Measurements from ENCODE around the gene NCL. TPM values are rescaled to one million over a fixed set of nuclear protein-coding genes. Genes with fewer than 3 reads are reported as not detected.

NCL gene
- total RNA-seq, 2 donors from 2014 or later = 774 to 785 TPM

DNA sequence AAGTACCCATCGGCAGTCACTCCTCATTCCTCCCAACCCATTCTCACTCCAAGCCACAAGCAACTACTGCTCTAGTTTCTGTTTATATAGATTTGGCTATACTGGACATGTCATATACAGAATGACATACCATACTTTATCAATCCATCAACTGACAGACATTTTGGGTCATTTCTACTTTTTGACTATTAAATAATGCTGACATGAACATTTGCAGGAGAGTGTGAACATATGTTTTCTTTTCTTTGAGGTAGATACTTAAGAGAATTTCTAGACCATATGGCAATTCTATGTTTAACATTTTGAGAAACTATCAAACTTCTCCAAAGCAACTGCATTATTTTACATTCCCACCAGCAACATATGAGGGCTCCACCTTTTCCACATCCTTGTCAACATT lies 33.4 kb upstream of the NCL start:
- Mint-ChIP-seq H3K36me3 (ENCODE audit: low read depth) (no peaks in the 10 kb centered on the region), H3K27ac (no peak overlapping the region), H3K4me1 (no peaks in the 10 kb centered on the region), H3K9me3 (no peaks in the 10 kb centered on the region), H3K27me3 (ENCODE audit: insufficient read depth) (no peaks in the 10 kb centered on the region), H3K4me3 (no peak overlapping the region)
- H3K27me3 ChIP-seq (ENCODE audit: control insufficient read depth, insufficient read depth, low read length, poor library complexity, severe bottlenecking) = no peaks in the 10 kb centered on the region
- H3K4me3 ChIP-seq (ENCODE audit: low read length) = no peak overlapping the region
- no peak for DNase-seq
- H3K4me1 ChIP-seq (ENCODE audit: control insufficient read depth, insufficient read depth, low read length) = no peaks in the 10 kb centered on the region
- H3K9ac ChIP-seq (ENCODE audit: extremely low read depth, low read length, poor library complexity, severe bottlenecking) = no peak overlapping the region
- no peak overlapping the region for H3K27ac ChIP-seq (ENCODE audit: low read depth, low read length)
- TF ChIP-seq, protein P1, sequence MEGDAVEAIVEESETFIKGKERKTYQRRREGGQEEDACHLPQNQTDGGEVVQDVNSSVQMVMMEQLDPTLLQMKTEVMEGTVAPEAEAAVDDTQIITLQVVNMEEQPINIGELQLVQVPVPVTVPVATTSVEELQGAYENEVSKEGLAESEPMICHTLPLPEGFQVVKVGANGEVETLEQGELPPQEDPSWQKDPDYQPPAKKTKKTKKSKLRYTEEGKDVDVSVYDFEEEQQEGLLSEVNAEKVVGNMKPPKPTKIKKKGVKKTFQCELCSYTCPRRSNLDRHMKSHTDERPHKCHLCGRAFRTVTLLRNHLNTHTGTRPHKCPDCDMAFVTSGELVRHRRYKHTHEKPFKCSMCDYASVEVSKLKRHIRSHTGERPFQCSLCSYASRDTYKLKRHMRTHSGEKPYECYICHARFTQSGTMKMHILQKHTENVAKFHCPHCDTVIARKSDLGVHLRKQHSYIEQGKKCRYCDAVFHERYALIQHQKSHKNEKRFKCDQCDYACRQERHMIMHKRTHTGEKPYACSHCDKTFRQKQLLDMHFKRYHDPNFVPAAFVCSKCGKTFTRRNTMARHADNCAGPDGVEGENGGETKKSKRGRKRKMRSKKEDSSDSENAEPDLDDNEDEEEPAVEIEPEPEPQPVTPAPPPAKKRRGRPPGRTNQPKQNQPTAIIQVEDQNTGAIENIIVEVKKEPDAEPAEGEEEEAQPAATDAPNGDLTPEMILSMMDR (conservative IDR thresholded peaks at IDR 0.05) = no peak
- no peaks in the 10 kb centered on the region for H3K36me3 ChIP-seq (ENCODE audit: control insufficient read depth, insufficient read depth, low read length)
- no peaks in the 10 kb centered on the region for H3K9me3 ChIP-seq (ENCODE audit: control insufficient read depth, low read length)
- 90% methylated on average over 1 of the region's 1 CpG; no CpG with 5 or more reads in 1 of the 2 experiments for WGBS, 2 experiments (ENCODE audit: insufficient coverage in 1 of 2, insufficient read length in 1 of 2)

DNA sequence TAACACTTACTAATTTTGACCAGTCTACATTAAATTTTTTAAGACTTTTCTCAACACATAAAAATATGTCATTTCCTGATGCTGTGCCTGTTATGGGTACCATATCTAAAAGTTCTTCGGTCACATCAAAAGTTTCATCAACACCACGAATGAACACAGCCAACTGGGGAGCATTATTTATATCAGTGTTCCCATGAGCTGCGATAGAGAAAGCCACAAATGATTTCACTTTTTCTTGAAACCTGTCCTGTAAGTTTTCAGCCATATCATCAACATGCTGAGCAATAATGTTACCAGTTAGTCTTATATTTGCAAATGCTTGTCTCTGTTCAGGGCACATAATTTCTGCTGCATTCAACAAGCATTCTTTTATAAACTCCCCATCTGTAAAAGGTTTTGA lies 30.4 kb upstream of the NCL start:
- Histone ChIP-seq H3K36me3 (ENCODE audit: control insufficient read depth, insufficient read depth, low read length) (no peaks in the 10 kb centered on the region), H3K9me3 (ENCODE audit: control insufficient read depth, low read length) (no peaks in the 10 kb centered on the region), H3K27me3 (ENCODE audit: control insufficient read depth, insufficient read depth, low read length, poor library complexity, severe bottlenecking) (no peaks in the 10 kb centered on the region), H3K4me3 (ENCODE audit: low read length) (no peak overlapping the region), H3K9ac (ENCODE audit: extremely low read depth, low read length, poor library complexity, severe bottlenecking) (no peak overlapping the region), H3K4me1 (ENCODE audit: control insufficient read depth, insufficient read depth, low read length) (no peaks in the 10 kb centered on the region), H3K27ac (ENCODE audit: low read depth, low read length) (no peak overlapping the region)
- no peak overlapping the region for H3K4me3 Mint-ChIP-seq
- no peaks in the 10 kb centered on the region for H3K27me3 Mint-ChIP-seq (ENCODE audit: insufficient read depth)
- H3K4me1 Mint-ChIP-seq = no peaks in the 10 kb centered on the region
- peaks cover 6% of the 10 kb centered on the region for H3K9me3 Mint-ChIP-seq
- no peak overlapping the region for H3K27ac Mint-ChIP-seq
- H3K36me3 Mint-ChIP-seq (ENCODE audit: low read depth) = no peaks in the 10 kb centered on the region
- TF ChIP-seq, protein P1 (conservative IDR thresholded peaks at IDR 0.05) = no peak
- DNase-seq = no peak
- 94 to 96% methylated on average over 3 of the region's 3 CpGs for WGBS, 2 experiments (ENCODE audit: insufficient coverage in 1 of 2, insufficient read length in 1 of 2)

DNA sequence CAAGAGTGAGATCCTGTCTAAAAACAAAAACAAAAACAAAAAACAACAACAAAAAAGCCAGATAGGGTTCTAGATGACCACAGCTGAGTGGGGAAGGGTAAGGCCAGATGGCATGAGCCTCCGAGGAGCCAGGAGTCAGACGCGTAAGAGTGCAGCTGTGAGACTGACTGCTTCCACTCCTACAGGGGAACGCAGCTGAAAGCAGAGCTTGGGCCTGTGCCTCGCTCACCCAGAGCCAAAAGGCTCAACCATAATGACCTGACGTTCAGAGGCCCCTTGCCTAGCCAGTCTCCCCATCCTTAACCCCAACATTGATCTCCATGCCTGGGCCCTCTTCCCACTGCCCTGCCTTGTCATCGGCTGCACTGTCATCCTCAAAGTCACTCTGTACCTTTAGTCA lies 26.5 kb upstream of the NCL start:
- H3K4me3 Mint-ChIP-seq = no peak overlapping the region
- H3K9me3 Mint-ChIP-seq = peaks cover 26% of the 10 kb centered on the region
- H3K4me1 Mint-ChIP-seq = no peaks in the 10 kb centered on the region
- peaks cover 4% of the 10 kb centered on the region for H3K36me3 Mint-ChIP-seq (ENCODE audit: low read depth)
- Histone ChIP-seq H3K9ac (ENCODE audit: extremely low read depth, low read length, poor library complexity, severe bottlenecking) (no peak overlapping the region), H3K4me1 (ENCODE audit: control insufficient read depth, insufficient read depth, low read length) (no peaks in the 10 kb centered on the region), H3K27ac (ENCODE audit: low read depth, low read length) (no peak overlapping the region), H3K9me3 (ENCODE audit: control insufficient read depth, low read length) (no peaks in the 10 kb centered on the region), H3K27me3 (ENCODE audit: control insufficient read depth, insufficient read depth, low read length, poor library complexity, severe bottlenecking) (no peaks in the 10 kb centered on the region), H3K36me3 (ENCODE audit: control insufficient read depth, insufficient read depth, low read length) (no peaks in the 10 kb centered on the region), H3K4me3 (ENCODE audit: low read length) (no peak overlapping the region)
- DNase-seq = no peak
- peaks cover 5% of the 10 kb centered on the region for H3K27me3 Mint-ChIP-seq (ENCODE audit: insufficient read depth)
- no peak overlapping the region for H3K27ac Mint-ChIP-seq
- WGBS, 2 experiments (ENCODE audit: insufficient coverage in 1 of 2, insufficient read length in 1 of 2) = 94 to 96% methylated on average over 7 of the region's 7 CpGs
- TF ChIP-seq, protein P1 (conservative IDR thresholded peaks at IDR 0.05) = no peak

All from endodermal cell (in vitro differentiated cells).